Ovary (tissue), 3 donors: ENCODE measurements around the gene XXYLT1.

Source experiments
- EP300 ChIP-seq: sonication (generic); formaldehyde crosslinking; IDR thresholded peaks from one replicate; pipeline ENCODE4 v1.6.1; 2017; ENCODE audit warnings: antibody characterized with exemption
- POLR2A ChIP-seq: fragments of 450-650 bp; IDR thresholded peaks from one replicate; pipeline ENCODE4 v1.6.1; 2017; ENCODE audit warnings: antibody characterized with exemption, mild to moderate bottlenecking, moderate library complexity
- TF ChIP-seq, protein P1 (sequence below), 3 donors: fragments of 450-650 bp in 2 of 3; fragments of 200-600 bp in 1 of 3; IDR thresholded peaks; one replicate each; pipeline versions ENCODE4 v1.5.1 to v1.8.0; 2016 to 2022; ENCODE audit warnings: antibody characterized with exemption in 3 of 3, mild to moderate bottlenecking in 1 of 3
- donor health status: DM: no; HTN: no; CAD: no.

DNA sequence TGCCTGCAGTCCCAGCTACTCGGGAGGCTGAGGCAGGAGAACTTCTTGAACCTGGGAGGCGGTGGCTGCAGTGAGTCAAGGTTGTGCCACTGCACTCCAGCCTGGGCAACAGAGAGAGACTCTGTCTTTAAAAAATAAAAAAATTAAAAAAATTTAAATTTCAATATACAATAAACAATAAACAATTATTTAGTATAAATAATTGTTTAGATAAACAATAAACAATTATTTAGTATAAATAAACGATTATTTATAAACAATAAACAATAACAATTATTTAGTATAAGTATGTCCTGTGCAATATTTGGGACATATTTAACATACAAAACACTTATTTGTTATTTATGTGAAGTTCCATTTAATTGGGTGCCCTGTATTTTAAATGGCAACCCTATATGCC is 119.6 kb downstream of the XXYLT1 start:
- TF ChIP-seq, protein P1, sequence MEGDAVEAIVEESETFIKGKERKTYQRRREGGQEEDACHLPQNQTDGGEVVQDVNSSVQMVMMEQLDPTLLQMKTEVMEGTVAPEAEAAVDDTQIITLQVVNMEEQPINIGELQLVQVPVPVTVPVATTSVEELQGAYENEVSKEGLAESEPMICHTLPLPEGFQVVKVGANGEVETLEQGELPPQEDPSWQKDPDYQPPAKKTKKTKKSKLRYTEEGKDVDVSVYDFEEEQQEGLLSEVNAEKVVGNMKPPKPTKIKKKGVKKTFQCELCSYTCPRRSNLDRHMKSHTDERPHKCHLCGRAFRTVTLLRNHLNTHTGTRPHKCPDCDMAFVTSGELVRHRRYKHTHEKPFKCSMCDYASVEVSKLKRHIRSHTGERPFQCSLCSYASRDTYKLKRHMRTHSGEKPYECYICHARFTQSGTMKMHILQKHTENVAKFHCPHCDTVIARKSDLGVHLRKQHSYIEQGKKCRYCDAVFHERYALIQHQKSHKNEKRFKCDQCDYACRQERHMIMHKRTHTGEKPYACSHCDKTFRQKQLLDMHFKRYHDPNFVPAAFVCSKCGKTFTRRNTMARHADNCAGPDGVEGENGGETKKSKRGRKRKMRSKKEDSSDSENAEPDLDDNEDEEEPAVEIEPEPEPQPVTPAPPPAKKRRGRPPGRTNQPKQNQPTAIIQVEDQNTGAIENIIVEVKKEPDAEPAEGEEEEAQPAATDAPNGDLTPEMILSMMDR (IDR thresholded peaks at IDR 0.05) = no peak
- TF ChIP-seq POLR2A (no peak), EP300 (no peak)
